Glutamatergic neuron (in vitro differentiated cells): ENCODE data around the gene ARHGEF38. TPM values are rescaled to one million over a fixed set of nuclear protein-coding genes. Genes with fewer than 3 reads are reported as not detected.

ENCODE experiments used
- DNase-seq: peaks from one replicate; pipeline ENCODE4 v3.0.0; 2022
- H3K27ac Mint-ChIP-seq: one replicate; pipeline ENCODE4 v1.8.0; 2020; ENCODE audit warnings: mild to moderate bottlenecking, mixed read lengths, inconsistent platforms; ENCODE audit not compliant: unreplicated experiment
- H3K27me3 Mint-ChIP-seq: one replicate; pipeline ENCODE4 v1.8.0; 2020; ENCODE audit warnings: mild to moderate bottlenecking, moderate library complexity, mixed read lengths, inconsistent platforms; ENCODE audit not compliant: unreplicated experiment
- H3K36me3 Mint-ChIP-seq: one replicate; pipeline ENCODE4 v1.8.0; 2020; ENCODE audit warnings: mild to moderate bottlenecking, mixed read lengths, inconsistent platforms; ENCODE audit not compliant: unreplicated experiment
- H3K4me1 Mint-ChIP-seq: one replicate; pipeline ENCODE4 v1.8.0; 2020; ENCODE audit warnings: mild to moderate bottlenecking, low read depth, mixed read lengths, inconsistent platforms; ENCODE audit not compliant: unreplicated experiment
- H3K4me3 Mint-ChIP-seq: one replicate; pipeline ENCODE4 v1.8.0; 2020; ENCODE audit warnings: mild to moderate bottlenecking, mixed read lengths, inconsistent platforms; ENCODE audit not compliant: unreplicated experiment
- H3K9me3 Mint-ChIP-seq: one replicate; pipeline ENCODE4 v1.8.0; 2020; ENCODE audit warnings: mild to moderate bottlenecking, moderate library complexity, mixed read lengths, inconsistent platforms; ENCODE audit not compliant: unreplicated experiment
- total RNA-seq: library from RNA; stranded (reverse); fragmentation: NEBNext Ultra II Directional; extraction: Animal tissue kit (Norgen Biotek cat#: 25700); gene quantifications from one replicate; pipeline ENCODE4 v1.2.1, GENCODE V29; 2021; ENCODE audit not compliant: unreplicated experiment
- TF ChIP-seq, protein P1 (sequence below): fragments of 200-600 bp; sonication (generic); IDR thresholded peaks from one replicate; pipeline ENCODE4 v1.5.0; 2021; ENCODE audit not compliant: partially characterized antibody, unreplicated experiment

The ARHGEF38 gene
- total RNA-seq, 1 donor from 2014 or later, result not detected

DNA sequence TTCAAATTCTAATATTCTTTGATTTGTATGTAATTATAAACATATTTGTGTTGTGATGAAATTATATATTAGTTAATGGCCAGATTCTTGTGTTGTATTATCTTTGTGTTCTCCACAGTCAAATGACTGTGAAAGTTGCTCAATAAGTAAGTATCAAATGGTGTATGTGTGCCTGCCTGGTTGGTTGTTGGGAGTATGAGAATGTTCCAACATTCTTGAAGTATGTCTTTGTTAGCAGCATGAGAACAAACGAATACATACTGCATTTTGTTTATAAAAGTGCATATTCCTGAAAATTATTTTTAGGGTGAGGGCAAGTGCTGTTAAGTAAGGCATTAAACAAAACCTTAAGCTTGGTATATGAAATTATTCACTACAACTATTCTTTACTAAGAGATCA is 16.2 kb downstream of the ARHGEF38 start:
- Mint-ChIP-seq H3K27ac (no peak overlapping the region), H3K36me3 (no peaks in the 10 kb centered on the region), H3K9me3 (no peaks in the 10 kb centered on the region), H3K4me1 (no peaks in the 10 kb centered on the region), H3K27me3 (no peaks in the 10 kb centered on the region), H3K4me3 (no peak overlapping the region)
- TF ChIP-seq, protein P1, sequence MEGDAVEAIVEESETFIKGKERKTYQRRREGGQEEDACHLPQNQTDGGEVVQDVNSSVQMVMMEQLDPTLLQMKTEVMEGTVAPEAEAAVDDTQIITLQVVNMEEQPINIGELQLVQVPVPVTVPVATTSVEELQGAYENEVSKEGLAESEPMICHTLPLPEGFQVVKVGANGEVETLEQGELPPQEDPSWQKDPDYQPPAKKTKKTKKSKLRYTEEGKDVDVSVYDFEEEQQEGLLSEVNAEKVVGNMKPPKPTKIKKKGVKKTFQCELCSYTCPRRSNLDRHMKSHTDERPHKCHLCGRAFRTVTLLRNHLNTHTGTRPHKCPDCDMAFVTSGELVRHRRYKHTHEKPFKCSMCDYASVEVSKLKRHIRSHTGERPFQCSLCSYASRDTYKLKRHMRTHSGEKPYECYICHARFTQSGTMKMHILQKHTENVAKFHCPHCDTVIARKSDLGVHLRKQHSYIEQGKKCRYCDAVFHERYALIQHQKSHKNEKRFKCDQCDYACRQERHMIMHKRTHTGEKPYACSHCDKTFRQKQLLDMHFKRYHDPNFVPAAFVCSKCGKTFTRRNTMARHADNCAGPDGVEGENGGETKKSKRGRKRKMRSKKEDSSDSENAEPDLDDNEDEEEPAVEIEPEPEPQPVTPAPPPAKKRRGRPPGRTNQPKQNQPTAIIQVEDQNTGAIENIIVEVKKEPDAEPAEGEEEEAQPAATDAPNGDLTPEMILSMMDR, result no peak
- no peak for DNase-seq

- Mint-ChIP-seq H3K36me3 (no peaks in the 10 kb centered on the region), H3K4me1 (no peaks in the 10 kb centered on the region), H3K27ac (no peak overlapping the region), H3K9me3 (no peaks in the 10 kb centered on the region), H3K4me3 (no peak overlapping the region), H3K27me3 (no peaks in the 10 kb centered on the region)
- TF ChIP-seq, protein P1, result no peak
- no peak for DNase-seq
Measured at GRCh38 chr4:105569057-105569865, 16.8 kb downstream of the ARHGEF38 start.

- no peaks in the 10 kb centered on the region for H3K27me3 Mint-ChIP-seq
- H3K4me1 Mint-ChIP-seq, result no peaks in the 10 kb centered on the region
- DNase-seq, result no peak
- H3K36me3 Mint-ChIP-seq, result no peaks in the 10 kb centered on the region
- H3K9me3 Mint-ChIP-seq, result no peaks in the 10 kb centered on the region
- H3K4me3 Mint-ChIP-seq, result no peak overlapping the region
- no peak overlapping the region for H3K27ac Mint-ChIP-seq
- TF ChIP-seq, protein P1, result no peak
Measured at GRCh38 chr4:105569866-105570236, 17.4 kb downstream of the ARHGEF38 start.

DNA sequence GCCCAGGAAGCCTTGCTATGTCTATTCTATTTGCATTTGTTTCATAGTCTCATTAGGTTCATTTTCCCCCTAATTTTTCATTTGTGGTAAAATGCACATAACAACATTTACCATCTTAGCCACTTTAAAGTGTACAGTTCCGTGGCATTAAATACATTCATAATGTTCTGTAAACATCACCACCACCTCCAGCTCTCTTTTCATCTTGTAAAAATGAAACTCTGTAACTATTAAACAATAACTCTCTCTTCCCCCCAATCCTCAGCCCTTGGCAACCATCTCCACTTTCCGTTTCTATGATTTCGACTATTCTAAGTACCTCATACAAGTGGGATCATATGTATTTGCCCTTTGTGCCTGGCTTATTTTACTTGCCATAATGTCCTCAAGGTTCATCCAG is 19.9 kb downstream of the ARHGEF38 start:
- H3K27ac Mint-ChIP-seq, result no peak overlapping the region
- TF ChIP-seq, protein P1, result no peak
- no peak overlapping the region for H3K4me3 Mint-ChIP-seq
- H3K27me3 Mint-ChIP-seq, result no peaks in the 10 kb centered on the region
- H3K4me1 Mint-ChIP-seq, result peaks cover 5% of the 10 kb centered on the region
- no peaks in the 10 kb centered on the region for H3K9me3 Mint-ChIP-seq
- no peaks in the 10 kb centered on the region for H3K36me3 Mint-ChIP-seq
- DNase-seq, result no peak

DNA sequence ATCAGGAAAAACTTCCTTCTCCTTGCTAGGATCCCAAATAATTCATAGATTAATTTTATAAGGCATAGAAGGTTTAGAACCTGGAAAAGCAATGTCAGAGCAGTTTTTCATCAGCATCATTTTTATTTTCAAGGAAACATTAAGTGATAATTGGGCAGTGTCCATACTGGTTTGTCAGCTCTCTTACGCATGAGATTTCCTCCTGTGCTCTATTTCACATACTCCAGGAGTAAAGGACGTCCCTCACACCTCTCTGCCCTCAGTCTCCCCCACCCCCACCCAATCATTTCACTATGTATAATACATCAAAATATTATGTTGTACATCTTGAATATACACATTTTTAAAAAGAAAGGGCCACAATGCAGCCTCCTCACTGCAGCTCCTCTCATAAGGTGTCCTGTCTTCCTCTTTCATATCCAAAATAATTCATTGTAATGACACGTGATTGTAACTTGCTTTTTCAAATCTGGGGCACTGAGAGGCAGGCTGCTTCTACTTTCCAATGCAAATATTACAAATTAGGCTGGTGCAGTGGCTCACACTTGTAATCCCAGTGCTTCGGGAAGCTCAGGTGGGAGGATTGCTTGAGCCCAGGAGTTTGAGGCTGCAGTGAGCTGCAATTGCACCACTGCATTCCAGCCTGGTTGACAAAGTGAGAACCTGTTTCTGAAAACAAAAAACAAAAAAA is 34.4 kb downstream of the ARHGEF38 start:
- Mint-ChIP-seq H3K9me3 (no peaks in the 10 kb centered on the region), H3K4me1 (no peaks in the 10 kb centered on the region), H3K27ac (no peak overlapping the region), H3K27me3 (no peaks in the 10 kb centered on the region), H3K36me3 (no peaks in the 10 kb centered on the region), H3K4me3 (no peak overlapping the region)
- no peak for DNase-seq
- TF ChIP-seq, protein P1, result no peak
